GM12864 (cell line): Measurements from ENCODE around the gene LETM1.

Experiments
- DNase-seq: peaks from one replicate; pipeline ENCODE4 v3.0.0-alpha.2; 2011; ENCODE audit warnings: low read depth
- H3K4me3 ChIP-seq: 2 replicates; pipeline ENCODE4 v1.5.1; 2011; ENCODE audit warnings: mild to moderate bottlenecking, low read depth, low read length, control low read depth
- CTCF ChIP-seq: IDR thresholded peaks from 2 replicates; pipeline ENCODE4 v1.5.1; 2011; ENCODE audit warnings: low read depth, mild to moderate bottlenecking, moderate library complexity, low read length, control low read depth, inconsistent platforms; ENCODE audit errors: missing control alignments

LETM1 gene

GRCh38 chr4:1795299-1796195 lies 60.4 kb downstream of the LETM1 start:
- no peak overlapping the region for H3K4me3 ChIP-seq
- DNase-seq: no peak

GRCh38 chr4:1794809-1795298 lies 61.1 kb downstream of the LETM1 start:
- no peak overlapping the region for H3K4me3 ChIP-seq
- TF ChIP-seq CTCF: no peak
- DNase-seq: no peak

More at GRCh38 chr4:1795299-1796195, 60.4 kb downstream of the LETM1 start:
- TF ChIP-seq CTCF: no peak

DNA sequence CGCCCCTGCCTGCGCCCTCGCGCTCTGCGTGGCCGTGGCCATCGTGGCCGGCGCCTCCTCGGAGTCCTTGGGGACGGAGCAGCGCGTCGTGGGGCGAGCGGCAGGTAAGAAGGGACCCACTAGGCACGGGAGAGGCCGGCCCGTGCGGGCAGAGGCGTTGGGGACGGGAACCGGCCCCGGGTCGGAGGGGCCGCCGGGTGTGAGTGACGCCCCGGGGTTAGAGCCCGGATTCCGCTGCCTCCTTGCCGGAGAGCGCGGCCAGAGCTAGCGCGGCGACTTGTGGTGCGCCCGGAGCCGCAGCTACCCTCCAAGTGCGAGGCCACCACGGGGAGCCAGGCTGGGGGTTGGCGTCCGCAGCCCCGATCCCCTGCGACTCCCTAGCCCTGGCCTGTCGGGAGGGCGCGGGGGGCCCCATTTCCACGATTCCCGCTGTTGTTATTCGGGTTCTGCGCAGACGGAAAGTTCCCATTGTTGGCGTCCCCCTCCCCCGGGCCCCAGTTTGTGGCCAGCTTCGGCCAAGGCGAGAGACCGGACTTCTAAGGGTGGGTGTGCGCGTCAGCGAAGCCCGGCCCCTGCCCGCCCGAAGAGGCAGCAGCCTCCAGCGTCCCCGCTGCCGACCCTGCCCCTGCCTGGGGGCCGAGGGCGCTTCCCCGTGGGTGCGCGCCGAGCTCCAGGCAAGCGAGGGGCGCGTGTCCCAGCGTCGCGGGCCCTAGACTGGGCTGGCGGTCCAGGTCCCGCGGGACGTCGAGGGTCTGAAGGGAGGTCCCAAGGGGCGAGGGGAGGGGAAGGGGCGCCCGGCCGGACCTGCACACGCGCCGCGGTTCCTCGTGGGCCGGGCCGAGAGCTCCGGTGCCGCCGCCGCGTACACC lies 61.8 kb downstream of the LETM1 start:
- H3K4me3 ChIP-seq: no peak overlapping the region; the same call in 1 of the 2 replicates
- no peak for TF ChIP-seq CTCF
- no peak for DNase-seq

- TF ChIP-seq CTCF: no peak
- peak overlapping the region; percentile 40; the same call in 1 of the 2 replicates for H3K4me3 ChIP-seq
- no peak for DNase-seq
Observed at GRCh38 chr4:1793496-1793840, 62.5 kb downstream of the LETM1 start.

- TF ChIP-seq CTCF: no peak
- no peak for DNase-seq
- peak within 1 kb of the TSS; percentile 40; the same call in 1 of the 2 replicates for H3K4me3 ChIP-seq
Observed at GRCh38 chr4:1792832-1793495, 63.0 kb downstream of the LETM1 start, which contains the start of gene FGFR3. TSS of gene FGFR3 (plus strand) at chr4:1793293. CDS start at chr4:1793935, 642 bp downstream.

- no peak for TF ChIP-seq CTCF
- no peak overlapping the region for H3K4me3 ChIP-seq
- DNase-seq: no peak
Observed at GRCh38 chr4:1792158-1792831, 63.7 kb downstream of the LETM1 start.
